ENCODE data around the gene SLC16A3.
"Not testable (repeated sequence)": the region's sequence is repeated elsewhere in the genome, so short reads cannot be mapped to it uniquely, and the experiment has no call there.

SLC16A3 gene

GRCh38 chr17:82258555-82258954, 29.7 kb downstream of the SLC16A3 start:
- no peak for TF ChIP-seq CTCF (IDR thresholded peaks at IDR 0.05; ENCODE audit: low read depth, low read length)
- Histone ChIP-seq H3K4me1 (no peaks in the 10 kb centered on the region), H3K36me3 (peaks cover 76% of the 10 kb centered on the region), H3K27me3 (no peaks in the 10 kb centered on the region), H3K9me3 (peaks cover 4% of the 10 kb centered on the region; the same call in 1 of the 2 replicates), H3K4me3 (ENCODE audit: low read depth, low read length) (no peak overlapping the region)
- no peak for DNase-seq

GRCh38 chr17:82259972-82260961, 31.4 kb downstream of the SLC16A3 start:
- H3K27me3 ChIP-seq; DNase-seq; H3K4me3 ChIP-seq (ENCODE audit: low read depth, low read length); H3K4me1 ChIP-seq; H3K9me3 ChIP-seq: not testable (repeated sequence)
- peaks cover 90% of the 10 kb centered on the region for H3K36me3 ChIP-seq

- H3K4me3 ChIP-seq (ENCODE audit: low read depth, low read length) = no peak overlapping the region
- no peaks in the 10 kb centered on the region for H3K27me3 ChIP-seq
- peaks cover 90% of the 10 kb centered on the region for H3K36me3 ChIP-seq
- no peaks in the 10 kb centered on the region for H3K4me1 ChIP-seq
- DNase-seq = no peak
- TF ChIP-seq CTCF (IDR thresholded peaks at IDR 0.05; ENCODE audit: low read depth, low read length) = no peak
- no peaks in the 10 kb centered on the region for H3K9me3 ChIP-seq
These were observed 33.5 kb downstream of the SLC16A3 start for GRCh38 chr17:82262344-82262743.

GRCh38 chr17:82263641-82264040, 34.8 kb downstream of the SLC16A3 start:
- H3K4me1 ChIP-seq = peaks cover 10% of the 10 kb centered on the region
- TF ChIP-seq CTCF (IDR thresholded peaks at IDR 0.05; ENCODE audit: low read depth, low read length) = no peak
- no peak overlapping the region for H3K4me3 ChIP-seq (ENCODE audit: low read depth, low read length)
- H3K36me3 ChIP-seq = peaks cover 92% of the 10 kb centered on the region
- no peaks in the 10 kb centered on the region for H3K27me3 ChIP-seq
- DNase-seq = no peak
- no peaks in the 10 kb centered on the region for H3K9me3 ChIP-seq

GRCh38 chr17:82266142-82266541, 37.3 kb downstream of the SLC16A3 start:
- Histone ChIP-seq H3K4me1 (peaks cover 13% of the 10 kb centered on the region), H3K4me3 (ENCODE audit: low read depth, low read length) (no peak overlapping the region), H3K36me3 (peaks cover 91% of the 10 kb centered on the region), H3K27me3 (no peaks in the 10 kb centered on the region), H3K9me3 (no peaks in the 10 kb centered on the region)
- no peak for TF ChIP-seq CTCF (IDR thresholded peaks at IDR 0.05; ENCODE audit: low read depth, low read length)
- DNase-seq = no peak

- peaks cover 13% of the 10 kb centered on the region for H3K4me1 ChIP-seq
- H3K9me3 ChIP-seq = no peaks in the 10 kb centered on the region
- peak; percentile 15; the same call in 1 of the 2 replicates for TF ChIP-seq CTCF (IDR thresholded peaks at IDR 0.05; ENCODE audit: low read depth, low read length)
- DNase-seq = peak; percentile 68
- H3K36me3 ChIP-seq = peaks cover 88% of the 10 kb centered on the region
- H3K27me3 ChIP-seq = no peaks in the 10 kb centered on the region
- no peak overlapping the region for H3K4me3 ChIP-seq (ENCODE audit: low read depth, low read length)
These were observed 38.9 kb downstream of the SLC16A3 start for GRCh38 chr17:82267575-82268379.
